Fibroblast of the aortic adventitia (primary cell): Measurements from ENCODE around the gene GLB1L3. TPM values are rescaled to one million over a fixed set of nuclear protein-coding genes. Genes with fewer than 3 reads are reported as not detected.

Experiments
- DNase-seq: peaks from one replicate; pipeline ENCODE4 v3.0.0-alpha.2; 2010; ENCODE audit warnings: low read depth
- H3K4me3 ChIP-seq: 2 replicates; pipeline ENCODE4 v1.5.1; 2011; ENCODE audit warnings: low read depth, mild to moderate bottlenecking, control low read depth, low read length, moderate library complexity
- total RNA-seq: library from RNA; depleted of rRNA; stranded (reverse); fragments of >200 nt; gene quantifications from 2 replicates; pipeline ENCODE4 v1.2.3, GENCODE V29; 2012; ENCODE audit warnings: low replicate concordance
- TF ChIP-seq, protein P1 (sequence below): IDR thresholded peaks from 2 replicates; pipeline ENCODE4 v1.5.1; 2011; ENCODE audit warnings: mild to moderate bottlenecking, low read length, control low read depth, inconsistent platforms; ENCODE audit not compliant: insufficient read depth

Gene GLB1L3
- total RNA-seq, 1 donor, result not detected

DNA sequence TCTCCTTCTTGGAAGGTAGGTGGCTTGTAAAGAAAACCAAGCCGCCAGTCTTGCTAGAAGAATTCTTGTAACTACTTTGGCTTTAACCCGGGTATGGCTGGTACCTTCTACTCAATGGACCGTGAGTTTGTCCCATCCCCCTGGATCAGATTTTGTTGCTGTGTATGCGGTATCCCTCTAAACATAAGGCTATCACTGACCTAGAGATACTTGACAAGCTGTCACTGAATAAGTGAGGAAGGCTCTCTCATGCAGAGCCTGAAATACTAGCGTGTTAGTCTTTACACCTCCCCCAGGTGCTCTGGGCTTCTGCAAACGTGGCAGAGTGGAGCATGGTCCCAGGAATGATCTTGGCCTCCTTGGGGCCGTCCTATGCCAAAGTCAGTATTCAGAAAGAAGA, 90.1 kb downstream of the GLB1L3 start:
- H3K4me3 ChIP-seq, result no peak overlapping the region
- no peak for DNase-seq
- TF ChIP-seq, protein P1, sequence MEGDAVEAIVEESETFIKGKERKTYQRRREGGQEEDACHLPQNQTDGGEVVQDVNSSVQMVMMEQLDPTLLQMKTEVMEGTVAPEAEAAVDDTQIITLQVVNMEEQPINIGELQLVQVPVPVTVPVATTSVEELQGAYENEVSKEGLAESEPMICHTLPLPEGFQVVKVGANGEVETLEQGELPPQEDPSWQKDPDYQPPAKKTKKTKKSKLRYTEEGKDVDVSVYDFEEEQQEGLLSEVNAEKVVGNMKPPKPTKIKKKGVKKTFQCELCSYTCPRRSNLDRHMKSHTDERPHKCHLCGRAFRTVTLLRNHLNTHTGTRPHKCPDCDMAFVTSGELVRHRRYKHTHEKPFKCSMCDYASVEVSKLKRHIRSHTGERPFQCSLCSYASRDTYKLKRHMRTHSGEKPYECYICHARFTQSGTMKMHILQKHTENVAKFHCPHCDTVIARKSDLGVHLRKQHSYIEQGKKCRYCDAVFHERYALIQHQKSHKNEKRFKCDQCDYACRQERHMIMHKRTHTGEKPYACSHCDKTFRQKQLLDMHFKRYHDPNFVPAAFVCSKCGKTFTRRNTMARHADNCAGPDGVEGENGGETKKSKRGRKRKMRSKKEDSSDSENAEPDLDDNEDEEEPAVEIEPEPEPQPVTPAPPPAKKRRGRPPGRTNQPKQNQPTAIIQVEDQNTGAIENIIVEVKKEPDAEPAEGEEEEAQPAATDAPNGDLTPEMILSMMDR, result no peak

DNA sequence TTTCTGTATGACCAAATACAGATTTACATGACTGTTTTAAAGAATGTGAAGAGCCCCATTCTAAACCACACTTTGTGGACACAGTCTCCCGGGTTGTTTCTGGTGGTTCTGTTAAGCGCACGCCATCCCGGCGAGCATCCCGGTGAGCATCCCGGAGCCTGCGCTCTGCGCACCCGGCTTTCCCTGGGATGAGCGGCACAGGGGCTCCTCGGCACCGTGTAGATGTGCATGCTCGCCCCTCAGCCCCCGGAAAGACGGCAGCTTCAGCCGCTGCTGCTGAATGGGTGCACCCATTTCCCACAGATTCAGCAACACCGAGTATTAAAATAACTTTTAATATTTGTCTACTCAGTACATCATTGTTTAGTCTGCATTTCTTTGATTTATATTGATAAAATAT, 91.6 kb downstream of the GLB1L3 start:
- DNase-seq, result no peak
- TF ChIP-seq, protein P1, result no peak
- no peak overlapping the region for H3K4me3 ChIP-seq

Other genes starting within 250 kb of the GLB1L3 start
- 61.6 and 63.0 TPM in 2 replicates for gene JAM3, start 207.3 kb upstream of the GLB1L3 start, total RNA-seq
- 10.8 and 29.7 TPM in 2 replicates for gene NCAPD3, start 52.4 kb upstream of the GLB1L3 start, total RNA-seq
- gene VPS26B, start 51.7 kb upstream of the GLB1L3 start, total RNA-seq, result 41.7 and 43.3 TPM in 2 replicates
- gene THYN1, start 23.0 kb upstream of the GLB1L3 start, total RNA-seq, result 25.0 and 54.5 TPM in 2 replicates
- 15.2 and 17.3 TPM in 2 replicates for gene ACAD8, start 22.8 kb upstream of the GLB1L3 start, total RNA-seq
- gene GLB1L2, start 55.6 kb downstream of the GLB1L3 start, total RNA-seq, result not detected in 2 replicates
- gene B3GAT1, start 135.9 kb downstream of the GLB1L3 start, total RNA-seq, result not detected in 2 replicates